ENCODE results near the gene PCLAF. TPM values are rescaled to one million over a fixed set of nuclear protein-coding genes. Genes with fewer than 3 reads are reported as not detected.

Gene PCLAF
- total and polyA plus RNA-seq, 2 of the 8 experiments (the other 6 are each of a cell fraction or from before 2014, with no cell fraction given), result 76.2 to 124 TPM

DNA sequence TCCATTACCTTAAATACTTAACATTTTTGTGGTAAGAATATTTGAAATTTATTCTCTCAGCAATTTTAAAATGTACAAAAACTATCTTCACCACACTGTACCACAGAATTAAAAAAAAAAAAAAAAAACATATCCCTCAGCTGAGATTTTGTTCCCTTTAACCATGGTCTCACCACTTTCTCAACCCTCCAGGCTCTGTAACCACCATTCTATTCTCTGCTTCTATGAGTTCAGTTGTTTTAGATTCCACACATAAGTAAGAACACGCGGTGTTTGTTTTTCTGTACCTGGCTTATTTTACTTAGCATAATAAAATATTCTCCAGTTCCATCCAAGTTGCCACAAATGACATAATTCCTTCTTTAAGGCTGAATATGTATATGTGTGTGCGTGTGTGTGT is 66.8 kb downstream of the PCLAF start:
- Histone ChIP-seq H3K14ac (ENCODE audit: insufficient read length) (no peak overlapping the region), H3K79me2 (ENCODE audit: control insufficient read depth in 1 of 2, insufficient read depth in 2 of 2, low read length in 2 of 2) (peaks cover 0 to 7% of the 10 kb centered on the region in 2 experiments; a peak in 1 of 4 replicates), H3K4me2 (ENCODE audit: insufficient read depth in 1 of 2, low read depth in 2 of 2, low read length in 2 of 2) (no peak overlapping the region), H2BK12ac (ENCODE audit: low read depth, low read length) (no peak overlapping the region), H3K9ac (replicated peaks in 1 of 4; ENCODE audit: extremely low read depth in 1 of 4, low read depth in 3 of 4, low read length in 3 of 4) (no peak overlapping the region), H4K91ac (replicated peaks; ENCODE audit: insufficient read length, low read length) (no peak overlapping the region), H4K5ac (ENCODE audit: insufficient read length, low read depth, low read length) (no peak overlapping the region), H3K27me3 (replicated peaks in 1 of 4; ENCODE audit: control insufficient read depth in 3 of 4, extremely low read depth in 1 of 4, insufficient read depth in 3 of 4, low read length in 3 of 4) (no peaks in the 10 kb centered on the region), H4K8ac (ENCODE audit: extremely low read depth, insufficient read depth, low read length) (no peak overlapping the region), H4K20me1 (replicated peaks in 1 of 2; ENCODE audit: control insufficient read depth in 1 of 2, insufficient read depth in 2 of 2, low read length in 2 of 2) (no peaks in the 10 kb centered on the region), H2BK120ac (replicated peaks; ENCODE audit: low read depth, low read length) (no peak overlapping the region), H3K9me3 (ENCODE audit: insufficient read depth in 2 of 2, low read depth in 1 of 2, low read length in 1 of 2) (no peaks in the 10 kb centered on the region), H2BK20ac (ENCODE audit: low read length) (no peak overlapping the region), H3K79me1 (ENCODE audit: low read depth, low read length) (peaks cover 2% of the 10 kb centered on the region; the same call in 1 of the 2 replicates), H3K23me2 (ENCODE audit: low read depth, low read length) (no peaks in the 10 kb centered on the region), H2AFZ (ENCODE audit: low read length) (no peak overlapping the region), H3K27ac (ENCODE audit: low read depth, low read length) (no peak overlapping the region), H3K56ac (replicated peaks; ENCODE audit: insufficient read length, low read depth, low read length) (no peak overlapping the region), H2BK5ac (ENCODE audit: low read depth, low read length) (no peak overlapping the region), H3K4me1 (replicated peaks in 1 of 4; ENCODE audit: control insufficient read depth in 3 of 4, insufficient read depth in 4 of 4, low read length in 3 of 4) (peaks cover 0 to 3% (median 2%) of the 10 kb centered on the region in 4 experiments; a peak in 1 of 7 replicates), H2AK5ac (ENCODE audit: low read depth, low read length) (no peak overlapping the region), H3K4ac (replicated peaks; ENCODE audit: insufficient read length, low read depth, low read length) (no peak overlapping the region), H2BK15ac (ENCODE audit: low read length) (no peak overlapping the region), H3K36me3 (ENCODE audit: control insufficient read depth in 2 of 4, insufficient read depth in 4 of 4, low read length in 3 of 4) (no peaks in the 10 kb centered on the region), H3K18ac (ENCODE audit: extremely low read depth, low read length) (no peak overlapping the region), H3K4me3 (ENCODE audit: extremely low read depth in 1 of 4, insufficient read depth in 2 of 4, low read depth in 3 of 4, low read length in 4 of 4) (no peak overlapping the region), H3K23ac (ENCODE audit: insufficient read length) (no peak overlapping the region)
- ChIA-PET CTCF (ENCODE audit: partially characterized antibody) (no interaction called here), POLR2A (ENCODE audit: partially characterized antibody) (no interaction called here)
- WGBS, 2 experiments (ENCODE audit: extremely low coverage in 1 of 2, insufficient coverage in 1 of 2, insufficient read length in 1 of 2, insufficient replicate concordance in 2 of 2, low coverage in 1 of 2, low lambda C conversion rate in 2 of 2, missing lambda C conversion rate in 1 of 2), result 92% methylated on average over 3 of the region's 3 CpGs; no CpG with 5 or more reads in 1 of the 2 experiments
- DNase-seq (ENCODE audit: low read depth in 1 of 2, low spot score in 2 of 2) (no peak), FAIRE-seq (no peak)
- TF ChIP-seq SIX5 (IDR thresholded peaks at IDR 0.05; ENCODE audit: low read depth, low read length) (no peak), BCL11A (IDR thresholded peaks at IDR 0.05; ENCODE audit: low read depth in 2 of 2, low read length in 2 of 2) (no peak), CBX8 (IDR thresholded peaks at IDR 0.05; ENCODE audit: borderline replicate concordance, low read depth, low read length) (no peak), SAP30 (IDR thresholded peaks at IDR 0.05; ENCODE audit: insufficient read depth, insufficient replicate concordance, low read length) (no peak), HDAC2 (IDR thresholded peaks at IDR 0.05; ENCODE audit: borderline replicate concordance in 1 of 2, low read depth in 2 of 2, low read length in 2 of 2) (no peak), SP2 (IDR thresholded peaks at IDR 0.05; ENCODE audit: low read length) (no peak), NANOG (IDR thresholded peaks at IDR 0.05; ENCODE audit: insufficient read depth, low read depth, low read length, poor library complexity, severe bottlenecking) (no peak), SIN3A (conservative IDR thresholded peaks at IDR 0.05 in 1 of 2, IDR thresholded peaks at IDR 0.05 in 1 of 2; ENCODE audit: low read depth in 1 of 2, low read length in 2 of 2) (no peak), RAD21 (IDR thresholded peaks at IDR 0.05 in 1 of 2, conservative IDR thresholded peaks at IDR 0.05 in 1 of 2; ENCODE audit: low read depth in 2 of 2, low read length in 2 of 2) (no peak)
- TF ChIP-seq, protein P1, sequence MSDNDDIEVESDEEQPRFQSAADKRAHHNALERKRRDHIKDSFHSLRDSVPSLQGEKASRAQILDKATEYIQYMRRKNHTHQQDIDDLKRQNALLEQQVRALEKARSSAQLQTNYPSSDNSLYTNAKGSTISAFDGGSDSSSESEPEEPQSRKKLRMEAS (IDR thresholded peaks at IDR 0.05), result no peak
- TF ChIP-seq, protein P2, sequence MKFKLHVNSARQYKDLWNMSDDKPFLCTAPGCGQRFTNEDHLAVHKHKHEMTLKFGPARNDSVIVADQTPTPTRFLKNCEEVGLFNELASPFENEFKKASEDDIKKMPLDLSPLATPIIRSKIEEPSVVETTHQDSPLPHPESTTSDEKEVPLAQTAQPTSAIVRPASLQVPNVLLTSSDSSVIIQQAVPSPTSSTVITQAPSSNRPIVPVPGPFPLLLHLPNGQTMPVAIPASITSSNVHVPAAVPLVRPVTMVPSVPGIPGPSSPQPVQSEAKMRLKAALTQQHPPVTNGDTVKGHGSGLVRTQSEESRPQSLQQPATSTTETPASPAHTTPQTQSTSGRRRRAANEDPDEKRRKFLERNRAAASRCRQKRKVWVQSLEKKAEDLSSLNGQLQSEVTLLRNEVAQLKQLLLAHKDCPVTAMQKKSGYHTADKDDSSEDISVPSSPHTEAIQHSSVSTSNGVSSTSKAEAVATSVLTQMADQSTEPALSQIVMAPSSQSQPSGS (IDR thresholded peaks at IDR 0.05; ENCODE audit: low read length), result no peak

All from H1 (cell line).